ENCODE data around the gene TPK1.

- TF ChIP-seq POLR2A (IDR thresholded peaks at IDR 0.05; ENCODE audit: low read depth, low read length) (no peak), POLR2AphosphoS5 (IDR thresholded peaks at IDR 0.05; ENCODE audit: low read depth, low read length) (no peak)
Measured at GRCh38 chr7:144547888-144548287, 288.0 kb downstream of the TPK1 start.

All from GM12892 (cell line).